Activated naive CD4-positive, alpha-beta T cell treated with anti-CD3 and anti-CD28 coated beads for 36 hours (primary cell): Measurements from ENCODE around the gene PGM1. TPM values are rescaled to one million over a fixed set of nuclear protein-coding genes. Genes with fewer than 3 reads are reported as not detected.

ENCODE experiments used
- CTCF ChIA-PET: fragments of 350-600 bp; sonication (Branson Sonifier 250); formaldehyde crosslinking; loops from one replicate; lab custom pipeline; 2021; ENCODE audit warnings: antibody characterized with exemption; lab: Charles Lee
- DNase-seq: peaks from one replicate; pipeline ENCODE4 v3.0.0-alpha.2; 2020
- H3K27ac Mint-ChIP-seq: one replicate; pipeline ENCODE4 v1.8.0; 2021; ENCODE audit warnings: mild to moderate bottlenecking, mixed read lengths
- H3K27me3 Mint-ChIP-seq: one replicate; pipeline ENCODE4 v1.8.0; 2021; ENCODE audit warnings: low read depth, mixed read lengths
- H3K36me3 Mint-ChIP-seq: one replicate; pipeline ENCODE4 v1.8.0; 2021; ENCODE audit warnings: low read depth, mixed read lengths
- H3K4me1 Mint-ChIP-seq: one replicate; pipeline ENCODE4 v1.8.0; 2021; ENCODE audit warnings: low read depth, mixed read lengths
- H3K4me3 Mint-ChIP-seq: one replicate; pipeline ENCODE4 v1.8.0; 2021; ENCODE audit warnings: mild to moderate bottlenecking, moderate library complexity, mixed read lengths
- H3K9me3 Mint-ChIP-seq: one replicate; pipeline ENCODE4 v1.8.0; 2021; ENCODE audit warnings: mixed read lengths
- intact Hi-C: fragments of 100-400 bp; cut with micrococcal nuclease; formaldehyde crosslinking; loops from one replicate; pipeline ENCODE4 v1.15.1; 2023
- total RNA-seq, 2 experiments: library from RNA; stranded (reverse); gene quantifications; one replicate each; pipeline ENCODE4 v1.2.3, GENCODE V29; 2021

Gene PGM1
- total RNA-seq, 2 experiments from 2014 or later: 25.3 to 27.5 TPM

GRCh38 chr1:63674238-63674864 lies 81.1 kb downstream of the PGM1 start:
- intact Hi-C loops: loop anchor here (1.0 kb wide), 1 partner anchor 571 kb away; no protein-coding TSS in a partner anchor
- Mint-ChIP-seq H3K4me1 (no peaks in the 10 kb centered on the region), H3K27me3 (no peaks in the 10 kb centered on the region), H3K36me3 (peaks cover 5% of the 10 kb centered on the region), H3K9me3 (peaks cover 3% of the 10 kb centered on the region), H3K4me3 (no peak overlapping the region), H3K27ac (no peak overlapping the region)
- peak; percentile 23 for DNase-seq
- CTCF ChIA-PET: interaction anchor here (1.4 to 1.5 kb wide), 2 partner anchors 463 to 572 kb away, joined by 4 read pairs; no protein-coding TSS in a partner anchor

DNA sequence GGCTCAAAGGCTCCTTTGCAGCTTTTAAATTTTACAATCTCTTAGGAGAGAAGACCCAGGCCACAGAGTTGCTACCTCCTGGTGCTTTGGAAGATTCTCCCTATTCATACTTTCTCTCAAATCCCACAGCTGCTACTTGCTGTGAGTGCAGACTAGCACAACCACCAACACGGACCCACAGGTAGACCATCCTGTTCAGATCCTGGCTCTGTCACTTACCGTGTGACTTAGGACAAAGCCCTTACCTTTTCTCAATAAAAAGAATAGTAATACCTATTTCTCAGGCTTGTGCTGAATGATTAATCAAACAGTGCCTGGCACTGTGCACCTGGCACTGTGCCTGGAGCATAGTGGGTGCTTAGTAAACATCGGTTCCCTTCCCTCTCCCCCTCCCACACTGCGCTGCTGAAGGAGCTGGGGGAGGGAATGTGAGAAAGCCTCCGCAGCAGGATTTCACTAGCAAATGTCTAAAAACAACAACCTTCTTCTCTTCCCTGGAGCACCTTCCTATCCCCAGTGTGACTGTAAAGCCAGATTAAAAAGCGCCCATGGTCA lies 81.7 kb downstream of the PGM1 start:
- no peak overlapping the region for H3K27ac Mint-ChIP-seq
- no peak overlapping the region for H3K4me3 Mint-ChIP-seq
- intact Hi-C loops: loop anchor here (1.0 kb wide), 1 partner anchor 570 kb away; no protein-coding TSS in a partner anchor
- no peaks in the 10 kb centered on the region for H3K4me1 Mint-ChIP-seq
- peaks cover 5% of the 10 kb centered on the region for H3K9me3 Mint-ChIP-seq
- DNase-seq: no peak
- peaks cover 10% of the 10 kb centered on the region for H3K36me3 Mint-ChIP-seq
- H3K27me3 Mint-ChIP-seq: no peaks in the 10 kb centered on the region
- CTCF ChIA-PET: interaction anchor here (0.9 to 1.5 kb wide), 3 partner anchors 463 to 572 kb away, joined by 3 to 4 read pairs (median 4); no protein-coding TSS in a partner anchor

DNA sequence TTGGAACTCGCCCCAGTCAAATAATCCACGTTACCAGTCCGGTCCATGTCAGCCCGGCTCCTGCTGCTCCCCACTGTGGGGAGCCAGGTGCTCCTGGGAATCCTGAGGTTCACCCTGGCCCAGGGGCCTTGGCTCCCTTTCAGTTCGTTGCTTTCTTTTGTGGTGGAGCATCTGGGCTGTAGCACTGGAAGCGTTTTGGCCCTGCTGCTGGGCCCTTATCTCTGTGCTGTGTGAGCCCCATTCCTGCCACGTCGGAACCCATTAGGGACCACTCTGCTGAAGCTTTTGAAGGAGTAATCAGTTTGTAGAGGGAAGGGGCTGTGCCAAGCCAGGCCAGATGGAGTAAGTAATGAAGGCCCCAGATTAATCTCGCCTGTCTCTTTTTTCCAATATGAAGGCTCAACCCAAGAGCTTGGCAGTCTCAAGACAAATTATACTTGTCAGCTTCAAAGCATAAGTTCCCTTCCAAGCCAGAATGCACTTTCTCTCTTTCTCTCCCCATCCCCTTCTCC lies 82.3 kb downstream of the PGM1 start:
- CTCF ChIA-PET: interaction anchor here (0.9 to 1.4 kb wide), 2 partner anchors 462 to 571 kb away, joined by 3 to 4 read pairs; no protein-coding TSS in a partner anchor
- H3K36me3 Mint-ChIP-seq: peaks cover 12% of the 10 kb centered on the region
- H3K9me3 Mint-ChIP-seq: peaks cover 5% of the 10 kb centered on the region
- intact Hi-C loops: no loop called here
- no peak overlapping the region for H3K27ac Mint-ChIP-seq
- H3K4me3 Mint-ChIP-seq: no peak overlapping the region
- H3K27me3 Mint-ChIP-seq: no peaks in the 10 kb centered on the region
- DNase-seq: no peak
- H3K4me1 Mint-ChIP-seq: no peaks in the 10 kb centered on the region

DNA sequence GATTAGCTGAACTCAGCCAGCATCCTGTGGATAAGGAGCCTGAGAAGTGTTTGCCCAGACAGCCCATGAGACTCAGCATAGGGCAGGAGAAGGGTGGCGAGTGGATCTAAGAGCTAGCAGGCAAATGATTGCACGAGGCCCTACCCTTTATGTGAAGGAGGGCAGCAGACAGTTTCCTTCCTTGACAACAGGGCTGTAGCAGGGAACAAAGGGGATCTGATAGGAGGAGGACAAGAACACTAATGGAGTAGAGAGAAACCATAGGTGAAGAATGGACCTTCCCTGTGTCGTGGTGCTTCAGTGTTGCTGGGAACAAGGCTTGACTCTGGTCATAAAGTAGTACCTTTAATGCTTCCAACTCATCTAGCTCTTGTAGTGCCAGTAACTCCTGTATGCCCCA lies 84.3 kb downstream of the PGM1 start:
- CTCF ChIA-PET: no interaction called here
- Mint-ChIP-seq H3K9me3 (peaks cover 5% of the 10 kb centered on the region), H3K27me3 (no peaks in the 10 kb centered on the region), H3K36me3 (peaks cover 14% of the 10 kb centered on the region), H3K4me3 (no peak overlapping the region), H3K4me1 (no peaks in the 10 kb centered on the region), H3K27ac (no peak overlapping the region)
- intact Hi-C loops: no loop called here
- DNase-seq: no peak

GRCh38 chr1:63678200-63678599 lies 85.0 kb downstream of the PGM1 start:
- Mint-ChIP-seq H3K27me3 (no peaks in the 10 kb centered on the region), H3K4me1 (no peaks in the 10 kb centered on the region), H3K4me3 (no peak overlapping the region), H3K9me3 (peaks cover 5% of the 10 kb centered on the region), H3K27ac (no peak overlapping the region), H3K36me3 (peaks cover 14% of the 10 kb centered on the region)
- intact Hi-C loops: no loop called here
- CTCF ChIA-PET: no interaction called here
- DNase-seq: no peak

GRCh38 chr1:63679076-63679475 lies 85.9 kb downstream of the PGM1 start:
- H3K9me3 Mint-ChIP-seq: peaks cover 5% of the 10 kb centered on the region
- CTCF ChIA-PET: no interaction called here
- no peak for DNase-seq
- intact Hi-C loops: no loop called here
- H3K27ac Mint-ChIP-seq: no peak overlapping the region
- H3K4me3 Mint-ChIP-seq: no peak overlapping the region
- H3K27me3 Mint-ChIP-seq: no peaks in the 10 kb centered on the region
- H3K36me3 Mint-ChIP-seq: peaks cover 14% of the 10 kb centered on the region
- H3K4me1 Mint-ChIP-seq: no peaks in the 10 kb centered on the region

DNA sequence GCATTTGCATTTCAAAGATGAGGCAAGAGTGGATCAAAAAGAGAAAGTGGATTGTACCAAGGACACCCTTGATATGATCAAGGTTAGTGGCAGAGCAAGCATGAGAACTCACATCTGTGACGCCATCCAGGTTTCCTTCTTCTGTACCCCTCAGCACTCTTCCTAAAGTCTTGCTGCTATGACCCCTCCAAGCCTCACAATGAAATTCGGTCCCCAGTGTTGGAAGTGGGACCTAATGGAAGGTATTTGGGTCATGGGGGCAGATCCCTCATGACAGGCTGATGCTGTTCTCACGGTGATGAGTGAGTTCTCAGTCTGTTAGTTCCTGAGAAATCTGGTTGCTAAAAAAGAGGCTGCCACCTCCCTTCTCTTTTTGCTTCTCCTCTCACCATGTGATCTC lies 86.4 kb downstream of the PGM1 start:
- H3K4me3 Mint-ChIP-seq: no peak overlapping the region
- H3K9me3 Mint-ChIP-seq: peaks cover 5% of the 10 kb centered on the region
- H3K36me3 Mint-ChIP-seq: peaks cover 14% of the 10 kb centered on the region
- DNase-seq: no peak
- H3K27ac Mint-ChIP-seq: no peak overlapping the region
- intact Hi-C loops: no loop called here
- no peaks in the 10 kb centered on the region for H3K27me3 Mint-ChIP-seq
- H3K4me1 Mint-ChIP-seq: no peaks in the 10 kb centered on the region
- CTCF ChIA-PET: no interaction called here

GRCh38 chr1:63682936-63683335 lies 89.7 kb downstream of the PGM1 start:
- DNase-seq: no peak
- CTCF ChIA-PET: interaction anchor here (2.7 kb wide), 1 partner anchor 9 kb away, joined by 16 read pairs; no protein-coding TSS in a partner anchor
- peaks cover 14% of the 10 kb centered on the region for H3K36me3 Mint-ChIP-seq
- H3K4me3 Mint-ChIP-seq: no peak overlapping the region
- intact Hi-C loops: no loop called here
- no peak overlapping the region for H3K27ac Mint-ChIP-seq
- H3K4me1 Mint-ChIP-seq: no peaks in the 10 kb centered on the region
- H3K9me3 Mint-ChIP-seq: peaks cover 5% of the 10 kb centered on the region
- H3K27me3 Mint-ChIP-seq: peaks cover 2% of the 10 kb centered on the region

DNA sequence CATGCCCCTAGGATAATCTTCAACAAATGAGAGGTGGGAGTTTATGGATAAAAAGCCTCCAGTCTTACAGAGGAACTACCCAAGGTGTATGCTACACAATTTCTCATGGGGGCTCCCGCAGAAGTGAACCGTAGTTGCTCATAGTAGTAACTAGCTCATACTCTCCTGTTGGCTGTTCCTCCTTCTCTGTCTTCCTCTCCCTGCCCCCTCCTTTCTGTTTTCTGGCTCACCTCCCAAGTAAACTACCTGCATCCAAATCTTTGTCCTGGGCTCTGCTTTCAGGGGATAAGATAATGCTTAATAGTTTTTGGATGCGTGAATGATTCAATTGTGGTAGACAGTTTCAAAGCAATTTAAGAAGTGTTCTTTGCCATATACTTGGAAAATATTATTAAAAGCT lies 90.5 kb downstream of the PGM1 start:
- intact Hi-C loops: no loop called here
- H3K4me3 Mint-ChIP-seq: no peak overlapping the region
- H3K4me1 Mint-ChIP-seq: no peaks in the 10 kb centered on the region
- peaks cover 13% of the 10 kb centered on the region for H3K36me3 Mint-ChIP-seq
- DNase-seq: no peak
- peaks cover 5% of the 10 kb centered on the region for H3K9me3 Mint-ChIP-seq
- CTCF ChIA-PET: interaction anchor here (2.7 kb wide), 1 partner anchor 8 kb away, joined by 16 read pairs; no protein-coding TSS in a partner anchor
- peaks cover 2% of the 10 kb centered on the region for H3K27me3 Mint-ChIP-seq
- H3K27ac Mint-ChIP-seq: no peak overlapping the region

DNA sequence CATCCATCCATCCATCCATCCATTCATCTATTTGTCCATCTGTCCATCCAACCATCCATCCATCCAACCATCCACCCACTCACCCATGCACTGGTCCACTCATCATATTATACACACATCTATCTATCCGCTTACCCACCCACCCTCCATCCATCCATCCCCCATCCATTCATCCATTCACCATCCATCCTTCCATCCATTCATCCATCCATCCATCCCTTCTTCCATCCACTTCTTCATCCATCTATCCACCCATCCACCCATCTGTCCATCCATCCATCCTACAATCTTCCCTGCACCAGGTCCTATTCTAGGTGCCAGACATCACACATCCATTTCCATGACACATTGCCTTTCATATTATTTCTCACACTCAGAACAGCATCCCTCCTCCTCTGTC lies 93.5 kb downstream of the PGM1 start:
- H3K36me3 Mint-ChIP-seq: no peaks in the 10 kb centered on the region
- CTCF ChIA-PET: no interaction called here

GRCh38 chr1:63688302-63688890 lies 95.2 kb downstream of the PGM1 start:
- no peaks in the 10 kb centered on the region for H3K36me3 Mint-ChIP-seq
- H3K4me3 Mint-ChIP-seq: no peak overlapping the region
- intact Hi-C loops: no loop called here
- CTCF ChIA-PET: no interaction called here
- DNase-seq: no peak
- H3K9me3 Mint-ChIP-seq: no peaks in the 10 kb centered on the region
- peaks cover 2% of the 10 kb centered on the region for H3K27me3 Mint-ChIP-seq
- peaks cover 5% of the 10 kb centered on the region for H3K4me1 Mint-ChIP-seq
- H3K27ac Mint-ChIP-seq: no peak overlapping the region

More for the DNA sequence above, 93.5 kb downstream of the PGM1 start:
- peaks cover 2% of the 10 kb centered on the region for H3K27me3 Mint-ChIP-seq
- intact Hi-C loops: no loop called here
- no peak overlapping the region for H3K4me3 Mint-ChIP-seq
- no peak overlapping the region for H3K27ac Mint-ChIP-seq
- peaks cover 1% of the 10 kb centered on the region for H3K4me1 Mint-ChIP-seq
- H3K9me3 Mint-ChIP-seq: no peaks in the 10 kb centered on the region
- no peak for DNase-seq

- peaks cover 5% of the 10 kb centered on the region for H3K4me1 Mint-ChIP-seq
- no peak overlapping the region for H3K27ac Mint-ChIP-seq
- no peaks in the 10 kb centered on the region for H3K36me3 Mint-ChIP-seq
- no peak overlapping the region for H3K4me3 Mint-ChIP-seq
- CTCF ChIA-PET: interaction anchor here (0.6 to 2.4 kb wide), 31 partner anchors 9 to 1555 kb away, joined by 3 to 35 read pairs (median 4); partner anchors contain the start of gene ROR1
- no peak for DNase-seq
- H3K27me3 Mint-ChIP-seq: peaks cover 2% of the 10 kb centered on the region
- no peaks in the 10 kb centered on the region for H3K9me3 Mint-ChIP-seq
- intact Hi-C loops: loop anchor here (5.0 kb wide), 1 partner anchor 81 kb away; the partner anchor contains the start of gene ROR1
Measured at GRCh38 chr1:63690966-63691700, 97.9 kb downstream of the PGM1 start.
